Muscle of leg (tissue), 11 donors: ENCODE results near the gene CPSF4. TPM values are rescaled to one million over a fixed set of nuclear protein-coding genes. Genes with fewer than 3 reads are reported as not detected.
A peak's percentile ranks its signal among the peaks of the same experiment; 100 is the strongest.
"Not testable (repeated sequence)": the region's sequence is repeated elsewhere in the genome, so short reads cannot be mapped to it uniquely, and the experiment has no call there.

Source experiments
- DNase-seq: peaks from one replicate; pipeline ENCODE4 v3.0.0; 2013
- H3K27ac ChIP-seq: one replicate; pipeline ENCODE4 v1.5.1; 2013; ENCODE audit warnings: mild to moderate bottlenecking, low read length, control low read depth
- H3K27me3 ChIP-seq: one replicate; pipeline ENCODE4 v1.6.1; 2013; ENCODE audit warnings: low read length; ENCODE audit not compliant: control insufficient read depth, insufficient read depth
- H3K36me3 ChIP-seq: one replicate; pipeline ENCODE4 v1.6.1; 2013; ENCODE audit warnings: low read length; ENCODE audit not compliant: control insufficient read depth, insufficient read depth
- H3K4me1 ChIP-seq: one replicate; pipeline ENCODE4 v1.6.1; 2013; ENCODE audit warnings: low read length; ENCODE audit not compliant: control insufficient read depth, insufficient read depth
- H3K4me3 ChIP-seq: one replicate; pipeline ENCODE4 v1.5.1; 2013; ENCODE audit warnings: low read length, control low read depth
- H3K9me3 ChIP-seq: replicated peaks from 2 replicates; pipeline ENCODE4 v1.6.1; 2013; ENCODE audit warnings: low read depth, low read length; ENCODE audit not compliant: control insufficient read depth
- WGBS: methylation state at CpG from one replicate; pipeline ENCODE4 v1.1.5; 2013; ENCODE audit warnings: missing lambda C conversion rate; ENCODE audit not compliant: insufficient coverage; 5-methylcytosine and 5-hydroxymethylcytosine counted together
- polyA plus RNA-seq, 8 donors: library from polyadenylated mRNA; unstranded; fragments of 120-200 nt; gene quantifications; one replicate each; pipeline versions ENCODE4 v1.2.1 to v1.2.3, GENCODE V29; 2013; ENCODE audit warnings: inconsistent platforms in 1 of 8, low replicate concordance in 1 of 8; ENCODE audit not compliant: insufficient read length in 8 of 8, insufficient read depth in 1 of 8
- total RNA-seq: library from RNA; stranded (reverse); fragments of 120-200 nt; gene quantifications from one replicate; pipeline ENCODE4 v1.2.4, GENCODE V29; 2013

CPSF4 gene
- total and polyA plus RNA-seq, 9 donors = 29.2 to 48.3 (median 35.5) TPM

GRCh38 chr7:99500637-99501009, 61.9 kb downstream of the CPSF4 start:
- H3K4me3 ChIP-seq = peak overlapping the region; percentile 97
- H3K4me1 ChIP-seq = peaks cover 20% of the 10 kb centered on the region
- H3K27ac ChIP-seq = peak overlapping the region; percentile 97
- H3K9me3 ChIP-seq = no peaks in the 10 kb centered on the region
- H3K27me3 ChIP-seq = no peaks in the 10 kb centered on the region
- H3K36me3 ChIP-seq = peaks cover 26% of the 10 kb centered on the region
- DNase-seq = no peak
- 55% methylated on average over 9 of the region's 16 CpGs for WGBS

- 88% methylated on average over 4 of the region's 12 CpGs for WGBS
- peaks cover 21% of the 10 kb centered on the region for H3K36me3 ChIP-seq
- not testable (repeated sequence) for H3K4me3 ChIP-seq, H3K27me3 ChIP-seq, DNase-seq, H3K9me3 ChIP-seq, H3K27ac ChIP-seq
- peaks cover 25% of the 10 kb centered on the region for H3K4me1 ChIP-seq
Measured at GRCh38 chr7:99501236-99501635, 62.5 kb downstream of the CPSF4 start.

- Histone ChIP-seq H3K27me3 (no peaks in the 10 kb centered on the region), H3K27ac (peak overlapping the region; percentile 99), H3K36me3 (no peaks in the 10 kb centered on the region), H3K4me1 (peaks cover 20% of the 10 kb centered on the region), H3K9me3 (no peaks in the 10 kb centered on the region), H3K4me3 (peak overlapping the region; percentile 83)
- 5% methylated on average over 19 of the region's 19 CpGs for WGBS
- no peak for DNase-seq
Measured at GRCh38 chr7:99504281-99504602, 65.5 kb downstream of the CPSF4 start.

- H3K9me3 ChIP-seq = no peaks in the 10 kb centered on the region
- H3K4me1 ChIP-seq = peaks cover 20% of the 10 kb centered on the region
- under 1% methylated on average over 40 of the region's 53 CpGs for WGBS
- no peaks in the 10 kb centered on the region for H3K27me3 ChIP-seq
- peak within 1 kb of the TSS; percentile 99 for H3K27ac ChIP-seq
- H3K36me3 ChIP-seq = no peaks in the 10 kb centered on the region
- peak within 1 kb of the TSS; percentile 83 for H3K4me3 ChIP-seq
- DNase-seq = peak; percentile 99
Measured at GRCh38 chr7:99504603-99505323, 66.0 kb downstream of the CPSF4 start, which contains the start of gene ZKSCAN5. TSS of gene ZKSCAN5 (plus strand) at chr7:99504662. CDS start at chr7:99506045, 1,383 bp downstream.

- DNase-seq = no peak
- Histone ChIP-seq H3K9me3 (no peaks in the 10 kb centered on the region), H3K27ac (peak overlapping the region; percentile 99), H3K36me3 (no peaks in the 10 kb centered on the region), H3K4me1 (peaks cover 20% of the 10 kb centered on the region), H3K27me3 (no peaks in the 10 kb centered on the region), H3K4me3 (peak overlapping the region; percentile 83)
- 0% methylated on average over 3 of the region's 11 CpGs for WGBS
Measured at GRCh38 chr7:99505324-99505662, 66.5 kb downstream of the CPSF4 start.

Other genes starting within 250 kb of the CPSF4 start
- gene KPNA7, start 230.8 kb upstream of the CPSF4 start, total RNA-seq = not detected
- not detected for gene KPNA7, start 230.8 kb upstream of the CPSF4 start, polyA plus RNA-seq
- not detected for gene MYH16, start 166.1 kb upstream of the CPSF4 start, total RNA-seq
- gene MYH16, start 166.1 kb upstream of the CPSF4 start, polyA plus RNA-seq = under 1 TPM; 0.11 to 0.56 (median 0.22) TPM
- gene ARPC1A, start 113.0 kb upstream of the CPSF4 start, total RNA-seq = 54.6 TPM
- gene ARPC1A, start 113.0 kb upstream of the CPSF4 start, polyA plus RNA-seq = 10 to 100 TPM; 55.1 to 90.3 (median 66.6) TPM
- gene ARPC1B, start 64.2 kb upstream of the CPSF4 start, total RNA-seq = 51.3 TPM
- 10 to 100 TPM; 39.6 to 66.7 (median 50.2) TPM for gene ARPC1B, start 64.2 kb upstream of the CPSF4 start, polyA plus RNA-seq
- gene PDAP1, start 30.3 kb upstream of the CPSF4 start, total RNA-seq = 64.8 TPM
- gene PDAP1, start 30.3 kb upstream of the CPSF4 start, polyA plus RNA-seq = 100 to 1,000 TPM; 119 to 155 (median 138) TPM
- gene BUD31, start 30.0 kb upstream of the CPSF4 start, total RNA-seq = 72.8 TPM
- gene BUD31, start 30.0 kb upstream of the CPSF4 start, polyA plus RNA-seq = 10 to 100 TPM; 74.5 to 88.5 (median 79.7) TPM
- gene PTCD1, start 145 bp upstream of the CPSF4 start, total RNA-seq = 4.3 TPM
- 1 to 10 TPM; 2.9 to 6.0 (median 4.2) TPM for gene PTCD1, start 145 bp upstream of the CPSF4 start, polyA plus RNA-seq
- 498 TPM for gene ATP5MF, start 27.2 kb downstream of the CPSF4 start, total RNA-seq
- 100 to 1,000 TPM; 336 to 432 (median 388) TPM for gene ATP5MF, start 27.2 kb downstream of the CPSF4 start, polyA plus RNA-seq
- 22.0 TPM for gene ZNF789, start 33.9 kb downstream of the CPSF4 start, total RNA-seq
- gene ZNF789, start 33.9 kb downstream of the CPSF4 start, polyA plus RNA-seq = 10 to 100 TPM; 14.8 to 53.8 (median 23.2) TPM
- 19.9 TPM for gene ZNF394, start 61.3 kb downstream of the CPSF4 start, total RNA-seq
- 10 to 100 TPM in 4 of 8 donors, 1 to 10 TPM in 4; 7.9 to 11.2 (median 9.9) TPM for gene ZNF394, start 61.3 kb downstream of the CPSF4 start, polyA plus RNA-seq
- 10.7 TPM for gene ZKSCAN5, start 65.7 kb downstream of the CPSF4 start, total RNA-seq
- gene ZKSCAN5, start 65.7 kb downstream of the CPSF4 start, polyA plus RNA-seq = 10 to 100 TPM in 2 of 8 donors, 1 to 10 TPM in 6; 7.1 to 11.5 (median 9.5) TPM
- gene FAM200A, start 113.2 kb downstream of the CPSF4 start, total RNA-seq = 8.3 TPM
- gene FAM200A, start 113.2 kb downstream of the CPSF4 start, polyA plus RNA-seq = 10 to 100 TPM in 1 of 8 donors, 1 to 10 TPM in 7; 8.0 to 10.1 (median 8.9) TPM
- gene ZNF655, start 119.7 kb downstream of the CPSF4 start, total RNA-seq = 46.2 TPM
- 10 to 100 TPM; 32.3 to 51.9 (median 38.3) TPM for gene ZNF655, start 119.7 kb downstream of the CPSF4 start, polyA plus RNA-seq
- 0.89 TPM for gene TMEM225B, start 159.3 kb downstream of the CPSF4 start, total RNA-seq
- gene TMEM225B, start 159.3 kb downstream of the CPSF4 start, polyA plus RNA-seq = 1 to 10 TPM in 3 of 8 donors, under 1 TPM in 5; 0.37 to 1.3 (median 0.72) TPM
- 11.2 TPM for gene ZSCAN25, start 178.0 kb downstream of the CPSF4 start, total RNA-seq
- gene ZSCAN25, start 178.0 kb downstream of the CPSF4 start, polyA plus RNA-seq = 10 to 100 TPM in 4 of 8 donors, 1 to 10 TPM in 4; 8.9 to 12.5 (median 9.9) TPM
- 0.93 TPM for gene CYP3A5, start 241.1 kb downstream of the CPSF4 start, total RNA-seq
- 1 to 10 TPM in 3 of 8 donors, under 1 TPM in 5; 0.40 to 8.1 (median 0.83) TPM for gene CYP3A5, start 241.1 kb downstream of the CPSF4 start, polyA plus RNA-seq